KMS-11 (cell line): ENCODE results near the gene PXN.
"Not testable (repeated sequence)": the region's sequence is repeated elsewhere in the genome, so short reads cannot be mapped to it uniquely, and the experiment has no call there.

ENCODE experiments used
- H2AFZ ChIP-seq: fragments of 200-600 bp; sonication (generic); 2 replicates; pipeline ENCODE4 v1.6.1; 2016; ENCODE audit warnings: antibody characterized with exemption, mixed run types, low read depth
- H3K27ac ChIP-seq: fragments of 200-600 bp; sonication (generic); 2 replicates; pipeline ENCODE4 v1.6.1; 2016; ENCODE audit warnings: mild to moderate bottlenecking, mixed run types
- H3K27me3 ChIP-seq: fragments of 200-600 bp; sonication (generic); 2 replicates; pipeline ENCODE4 v1.6.1; 2017; ENCODE audit warnings: mild to moderate bottlenecking, low read depth, mixed run types, moderate library complexity; ENCODE audit not compliant: insufficient read depth
- H3K36me3 ChIP-seq: fragments of 200-600 bp; sonication (generic); 2 replicates; pipeline ENCODE4 v1.6.1; 2017; ENCODE audit warnings: mild to moderate bottlenecking, mixed run types; ENCODE audit not compliant: insufficient read depth
- H3K4me1 ChIP-seq: fragments of 200-600 bp; sonication (generic); 2 replicates; pipeline ENCODE4 v1.6.1; 2016; ENCODE audit warnings: mild to moderate bottlenecking, low read depth, mixed run types; ENCODE audit not compliant: poor library complexity, severe bottlenecking
- H3K4me2 ChIP-seq: fragments of 200-600 bp; sonication (generic); 2 replicates; pipeline ENCODE4 v1.7.0; 2016; ENCODE audit warnings: mild to moderate bottlenecking, mixed run types
- H3K4me3 ChIP-seq: fragments of 200-600 bp; sonication (generic); IDR thresholded peaks from 2 replicates; pipeline ENCODE4 v1.6.1; 2017; ENCODE audit warnings: low read depth, low read length, mixed read lengths; ENCODE audit not compliant: insufficient read depth
- H3K79me2 ChIP-seq: fragments of 200-600 bp; sonication (generic); 2 replicates; pipeline ENCODE4 v1.6.1; 2016; ENCODE audit warnings: low read depth, mixed run types; ENCODE audit not compliant: insufficient read depth
- H3K9ac ChIP-seq: fragments of 200-600 bp; sonication (generic); 2 replicates; pipeline ENCODE4 v1.6.1; 2016; ENCODE audit warnings: mild to moderate bottlenecking, mixed run types
- H4K20me1 ChIP-seq: fragments of 200-600 bp; sonication (generic); 2 replicates; pipeline ENCODE4 v1.6.1; 2016; ENCODE audit warnings: mild to moderate bottlenecking, mixed run types; ENCODE audit not compliant: insufficient read depth
- CTCF ChIP-seq: fragments of 200-600 bp; sonication (generic); conservative IDR thresholded peaks from 2 replicates; pipeline ENCODE4 v1.6.1; 2017; ENCODE audit warnings: low read depth, mild to moderate bottlenecking, antibody characterized with exemption, low read length, moderate library complexity, mixed read lengths

Gene PXN

DNA sequence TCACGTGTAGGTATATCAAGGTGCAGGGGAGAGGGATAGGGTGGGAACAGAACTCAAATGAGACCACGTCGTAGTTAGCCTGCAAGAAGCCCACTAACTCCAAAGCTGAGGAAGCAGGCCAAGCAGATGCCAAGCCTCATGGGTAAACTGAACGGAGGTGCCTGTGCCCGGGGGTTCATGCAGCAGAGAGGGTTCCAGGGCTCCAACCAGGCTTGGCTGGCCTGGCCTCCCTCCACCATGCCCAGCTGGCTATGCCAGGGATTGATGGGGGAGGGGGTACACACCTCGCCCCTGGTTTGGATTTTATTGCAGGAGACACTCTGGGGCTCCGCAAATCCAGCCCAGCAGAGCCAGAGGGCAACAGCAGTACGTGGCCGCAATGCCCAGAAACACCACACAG, 27.3 kb downstream of the PXN start:
- H3K4me1 ChIP-seq = no peaks in the 10 kb centered on the region
- H4K20me1 ChIP-seq = no peaks in the 10 kb centered on the region
- no peak overlapping the region for H3K27ac ChIP-seq

DNA sequence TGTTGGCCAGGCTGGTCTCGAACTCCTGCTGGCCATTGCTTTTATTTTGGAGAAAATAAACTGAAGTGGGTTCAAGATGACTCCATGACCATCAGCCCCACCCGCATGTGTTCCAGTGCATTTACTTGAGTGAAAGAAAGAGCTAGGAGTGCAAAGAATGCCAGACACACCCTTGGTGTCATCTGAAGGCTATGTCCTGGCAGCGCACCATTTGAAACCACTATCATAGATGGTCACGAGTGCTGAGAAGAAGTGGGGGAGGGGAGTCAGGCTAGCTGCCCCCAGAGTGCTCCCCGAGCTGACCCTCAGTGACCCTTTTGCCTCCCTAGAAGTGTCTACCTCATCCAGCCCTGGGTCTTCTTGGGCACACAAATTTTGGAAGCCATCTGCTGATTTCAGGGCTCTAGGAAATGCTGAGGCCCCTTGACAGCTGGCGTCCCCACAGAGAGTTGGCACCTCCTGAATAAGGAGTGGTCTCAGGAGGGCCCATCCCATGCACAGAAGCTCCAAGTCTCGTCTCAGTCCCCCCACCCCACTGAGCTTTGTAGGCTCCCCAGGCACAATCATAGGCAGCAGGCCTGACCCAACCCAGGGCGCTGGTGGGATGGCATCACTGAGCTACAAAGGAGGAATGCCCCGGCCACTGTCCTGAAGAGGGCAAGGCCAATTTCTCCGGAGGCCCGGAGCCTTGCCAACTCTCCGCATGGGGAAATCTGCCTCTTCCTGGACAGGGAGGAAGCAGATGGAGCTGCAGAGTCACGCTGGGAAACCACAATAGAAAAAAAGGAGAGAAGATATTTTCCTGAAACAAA, 28.0 kb downstream of the PXN start:
- Histone ChIP-seq H2AFZ (no peak overlapping the region), H3K36me3 (no peaks in the 10 kb centered on the region), H3K4me2 (no peak overlapping the region), H3K4me1 (no peaks in the 10 kb centered on the region), H4K20me1 (no peaks in the 10 kb centered on the region), H3K27me3 (no peaks in the 10 kb centered on the region), H3K27ac (no peak overlapping the region), H3K79me2 (no peaks in the 10 kb centered on the region), H3K9ac (no peak overlapping the region), H3K4me3 (no peak overlapping the region)
- no peak for TF ChIP-seq CTCF

More for the DNA sequence above, 27.3 kb downstream of the PXN start:
- no peaks in the 10 kb centered on the region for H3K36me3 ChIP-seq
- H2AFZ ChIP-seq = no peak overlapping the region
- H3K79me2 ChIP-seq = no peaks in the 10 kb centered on the region
- no peak overlapping the region for H3K4me2 ChIP-seq
- no peak for TF ChIP-seq CTCF
- no peak overlapping the region for H3K4me3 ChIP-seq
- no peak overlapping the region for H3K9ac ChIP-seq
- no peaks in the 10 kb centered on the region for H3K27me3 ChIP-seq

DNA sequence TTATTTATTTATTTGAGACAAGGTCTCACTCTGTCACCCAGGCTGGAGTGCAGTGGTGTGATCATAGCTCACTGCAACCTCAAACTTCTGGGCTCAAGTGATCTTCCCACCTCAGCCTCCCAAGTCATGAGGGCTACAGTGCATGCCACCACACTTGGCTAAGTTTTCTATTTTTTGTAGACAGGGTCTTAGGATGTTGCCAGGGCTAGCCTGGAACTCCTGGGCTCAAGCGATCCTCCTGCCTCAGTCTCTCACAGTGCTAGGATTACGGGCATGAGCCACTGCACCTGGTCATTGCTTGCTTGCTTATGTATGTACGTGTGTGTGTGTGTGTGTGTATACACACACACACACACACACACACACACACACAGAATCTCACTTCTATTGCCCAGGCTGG, 28.7 kb downstream of the PXN start:
- H2AFZ ChIP-seq, H3K4me3 ChIP-seq, H3K27me3 ChIP-seq, H3K4me1 ChIP-seq, H3K27ac ChIP-seq, H4K20me1 ChIP-seq, H3K36me3 ChIP-seq, H3K79me2 ChIP-seq, H3K4me2 ChIP-seq, H3K9ac ChIP-seq: not testable (repeated sequence)

- Histone ChIP-seq H3K4me3 (no peak overlapping the region), H3K27ac (no peak overlapping the region)
These were observed 29.9 kb downstream of the PXN start for GRCh38 chr12:120235369-120236323.

More at GRCh38 chr12:120235369-120236323, 29.9 kb downstream of the PXN start:
- Histone ChIP-seq H4K20me1 (no peaks in the 10 kb centered on the region), H3K27me3 (no peaks in the 10 kb centered on the region), H2AFZ (no peak overlapping the region), H3K9ac (no peak overlapping the region), H3K4me1 (no peaks in the 10 kb centered on the region), H3K36me3 (no peaks in the 10 kb centered on the region), H3K79me2 (no peaks in the 10 kb centered on the region), H3K4me2 (no peak overlapping the region)
- no peak for TF ChIP-seq CTCF
